GM19023 (cell line): Measurements from ENCODE around the gene ATP6V1B1.
"Not testable (repeated sequence)": the region's sequence is repeated elsewhere in the genome, so short reads cannot be mapped to it uniquely, and the experiment has no call there.

Source experiments
- ATAC-seq: cut with Tn5 transposase; IDR thresholded peaks from one replicate; pipeline ENCODE4 v1.9.1; 2021; ENCODE audit warnings: mild to moderate bottlenecking, moderate library complexity; ENCODE audit not compliant: unreplicated experiment

ATP6V1B1 gene

DNA sequence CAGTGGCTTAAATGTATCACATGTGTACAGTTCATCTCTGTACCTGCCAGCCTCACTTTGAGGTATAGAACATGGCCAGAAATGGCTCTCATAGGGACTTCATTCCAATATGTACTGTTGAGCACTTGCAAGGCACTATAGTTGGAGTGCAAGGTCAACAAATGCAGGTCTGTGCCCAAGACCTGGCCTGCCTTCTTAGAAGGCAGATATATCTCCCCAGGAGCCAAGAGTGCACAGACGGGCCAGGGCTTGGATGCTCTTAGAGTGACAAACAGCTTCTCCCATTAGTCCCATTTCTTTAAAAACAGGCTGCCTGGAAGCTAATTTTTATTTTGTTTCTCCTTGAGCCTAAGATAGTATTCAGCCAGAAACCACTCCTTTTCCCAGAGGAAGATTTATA lies 51.7 kb downstream of the ATP6V1B1 start:
- ATAC-seq, result no peak

DNA sequence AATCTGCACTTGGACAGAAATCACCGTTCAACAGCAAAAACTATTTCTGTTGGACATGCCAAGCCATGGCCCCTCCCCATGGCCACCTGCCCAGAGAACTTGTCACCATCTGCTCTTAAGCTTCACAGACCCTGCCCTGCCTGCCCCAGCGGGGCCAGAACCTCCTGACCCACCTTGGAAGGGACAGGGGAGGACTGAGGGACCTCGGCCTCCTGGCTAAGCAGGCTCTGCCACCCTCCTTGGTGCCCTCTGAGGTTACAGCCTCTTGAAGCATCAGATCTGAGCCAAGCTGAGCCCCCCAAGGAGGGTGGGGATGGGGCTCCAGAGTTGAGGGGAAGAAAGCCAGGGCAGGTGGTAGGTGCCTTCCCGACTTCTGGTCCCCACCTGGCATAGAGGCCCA lies 52.5 kb downstream of the ATP6V1B1 start:
- ATAC-seq, result no peak

DNA sequence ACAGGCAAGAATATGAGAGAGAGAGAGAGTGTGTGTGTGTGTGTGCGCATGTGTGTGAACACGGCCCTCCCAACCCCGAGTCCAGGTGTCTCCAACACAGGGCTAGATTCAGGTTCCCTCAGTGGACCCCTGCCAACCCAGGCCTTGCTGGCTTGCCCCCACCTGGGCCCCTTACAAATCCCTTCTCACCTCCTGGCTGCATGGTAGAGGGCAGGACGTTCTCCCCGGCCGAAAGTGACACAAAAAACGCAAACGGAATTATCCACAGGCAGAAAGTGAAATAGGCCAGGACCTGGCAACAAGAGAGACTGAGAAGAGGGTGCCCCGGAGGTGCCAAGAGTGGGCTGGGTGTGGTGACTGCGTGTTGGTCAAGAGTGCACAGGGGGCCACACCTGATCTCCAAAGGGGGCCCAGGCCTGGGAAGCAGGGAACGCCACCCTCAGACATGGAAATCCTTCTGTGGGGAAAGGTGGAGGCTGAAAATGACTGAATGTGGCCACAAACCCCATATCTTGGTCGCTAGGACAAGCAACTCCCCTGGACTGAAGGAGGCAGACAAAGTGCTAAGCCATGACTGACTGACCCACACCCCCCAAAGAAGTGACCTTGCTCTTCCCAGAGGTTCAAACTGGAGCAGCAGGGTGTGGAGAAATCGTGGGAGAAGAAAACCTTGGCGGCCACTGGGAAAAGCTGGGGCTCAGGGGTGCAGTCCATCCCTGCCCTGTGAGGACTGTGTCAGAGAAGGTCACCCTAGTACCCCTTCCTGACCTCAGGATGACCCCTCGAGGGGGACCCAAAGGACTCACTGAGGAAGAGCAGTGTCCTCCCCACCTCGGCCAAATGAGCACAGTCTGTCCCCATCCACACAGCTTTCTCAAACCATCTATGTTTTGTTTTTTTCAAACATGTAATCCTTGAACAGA lies 53.3 kb downstream of the ATP6V1B1 start:
- ATAC-seq, result no peak

DNA sequence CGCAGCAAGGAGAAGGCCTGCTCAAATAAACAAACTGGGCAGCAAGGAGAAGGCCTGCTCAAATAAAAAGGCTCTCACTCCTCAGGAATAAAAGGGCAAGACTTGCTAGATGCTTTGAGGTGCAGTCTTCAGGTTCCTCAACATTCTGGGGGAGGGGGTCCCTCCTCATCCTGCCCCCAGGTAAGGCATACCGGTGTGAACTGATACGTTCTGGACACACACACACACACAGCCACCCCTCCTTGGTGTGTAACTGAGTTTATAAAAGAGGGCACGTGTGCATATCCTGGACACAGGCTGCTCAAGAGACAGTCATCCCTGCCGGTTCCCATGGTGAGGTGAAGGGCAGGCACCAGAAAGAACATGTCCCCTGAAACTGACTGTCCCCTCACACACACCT lies 54.5 kb downstream of the ATP6V1B1 start:
- no peak for ATAC-seq

DNA sequence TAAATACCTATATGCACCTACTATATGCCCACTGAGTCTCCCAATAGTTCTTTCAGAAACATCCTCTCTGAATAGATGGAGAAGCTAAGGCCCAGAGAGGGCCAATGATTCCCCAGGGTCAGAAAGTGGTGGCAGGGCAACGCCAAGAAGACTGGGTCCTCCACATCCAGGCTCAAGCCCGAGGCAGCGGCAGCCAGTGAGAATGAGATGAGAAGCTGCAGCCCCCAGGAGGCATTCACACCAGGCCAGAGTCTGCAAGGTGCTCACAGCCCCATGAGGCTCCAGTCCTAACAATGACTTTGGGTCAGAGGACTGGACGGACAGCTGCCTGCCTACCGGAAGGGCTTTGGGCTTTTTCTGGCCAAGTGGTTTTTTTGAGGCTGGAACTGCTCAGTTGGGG lies 55.4 kb downstream of the ATP6V1B1 start:
- no peak for ATAC-seq

DNA sequence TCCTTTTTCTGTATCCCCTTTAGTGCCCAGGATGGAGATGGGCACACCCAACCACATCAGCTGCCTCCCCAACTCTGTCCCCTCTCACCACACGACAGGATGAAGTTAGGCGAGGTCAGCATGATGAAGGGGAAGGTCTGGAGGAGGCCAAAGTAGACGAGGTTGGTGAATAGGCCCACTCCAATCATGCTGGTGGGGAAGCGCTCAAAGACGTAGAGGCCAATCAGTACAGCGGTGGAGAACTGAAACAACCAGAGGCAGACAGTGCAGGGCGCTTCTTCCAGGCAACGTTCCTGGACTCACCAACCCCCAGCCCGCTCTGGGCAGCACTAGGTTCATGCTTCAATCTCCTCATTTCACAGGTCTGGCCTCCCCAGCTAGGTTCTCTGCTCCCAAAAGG lies 56.0 kb downstream of the ATP6V1B1 start:
- ATAC-seq, result no peak

DNA sequence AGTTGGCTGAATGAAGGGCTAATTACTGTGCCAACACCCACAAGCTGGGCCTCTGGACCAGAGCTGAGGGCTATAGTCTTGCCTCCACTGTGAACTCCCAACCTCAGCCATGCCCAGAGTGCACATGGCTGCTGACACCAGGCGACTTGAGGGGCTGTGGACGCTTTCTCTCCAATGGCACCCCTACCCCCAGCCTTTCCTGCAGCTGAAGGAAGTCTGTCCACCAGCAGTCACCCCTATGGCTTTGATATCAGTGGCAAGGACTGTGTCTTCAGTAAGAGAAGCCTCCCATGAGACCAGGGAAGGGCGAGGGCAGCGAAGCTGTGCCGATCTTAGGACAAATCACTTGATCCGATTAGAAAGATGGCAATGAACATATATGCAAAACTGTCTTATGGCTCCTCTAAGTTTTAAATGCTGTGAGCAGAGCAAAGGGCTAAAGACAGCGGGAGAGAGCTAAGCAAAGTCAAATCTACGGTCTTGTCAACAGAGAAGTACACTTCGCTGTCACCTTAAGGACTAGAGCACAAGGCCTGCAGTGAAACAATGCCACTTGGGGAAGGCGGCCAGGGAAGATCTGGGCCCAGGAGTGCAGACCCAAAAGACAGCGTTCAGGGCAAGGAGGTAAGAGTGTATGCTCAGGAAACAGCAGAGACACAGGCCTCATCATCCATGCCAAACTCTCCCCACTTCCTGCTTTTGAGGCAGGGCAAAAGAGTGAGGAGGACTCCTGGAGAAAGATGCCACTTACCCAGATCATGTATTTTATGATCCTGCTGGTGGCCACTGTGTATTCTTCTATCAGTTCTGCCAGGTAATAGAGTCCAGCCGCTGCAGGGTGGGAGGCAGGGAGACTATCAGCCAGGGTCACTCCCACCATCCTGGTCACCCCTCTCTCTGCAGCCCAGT lies 57.5 kb downstream of the ATP6V1B1 start:
- no peak for ATAC-seq

DNA sequence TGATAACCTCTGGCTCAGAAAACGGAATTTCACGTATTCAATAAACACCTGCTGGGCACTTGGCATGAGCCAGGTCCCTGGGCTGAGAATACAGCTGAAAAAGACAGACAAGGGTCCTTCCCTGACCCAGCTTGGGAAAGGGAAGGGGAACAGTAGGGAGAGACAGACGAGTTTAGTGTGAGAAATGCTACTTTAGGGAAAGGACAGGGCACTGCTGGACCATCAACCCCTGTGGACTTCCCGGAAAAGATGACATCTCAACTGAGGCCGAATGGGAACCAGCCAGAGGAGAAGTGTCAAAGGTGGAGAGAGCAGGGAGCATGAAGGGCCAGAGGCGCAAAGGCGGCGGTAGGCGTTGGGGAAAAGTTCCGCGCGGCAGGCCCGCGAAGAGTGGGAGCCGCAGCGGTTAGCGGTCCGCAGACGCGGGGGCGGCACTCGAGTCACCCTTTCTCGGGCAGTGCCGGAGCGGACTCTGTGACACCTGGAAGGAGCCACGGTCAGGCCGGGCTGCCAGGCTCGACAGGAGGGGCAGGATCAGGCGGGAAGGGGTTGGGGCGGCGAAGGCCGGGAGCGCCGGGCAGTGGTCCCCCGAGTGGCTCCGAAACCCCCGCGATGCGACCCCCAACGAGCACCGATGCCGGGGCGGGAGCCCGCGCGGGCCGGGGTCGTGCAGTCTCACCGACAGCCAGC lies 58.5 kb downstream of the ATP6V1B1 start:
- ATAC-seq, result peak; percentile 37

DNA sequence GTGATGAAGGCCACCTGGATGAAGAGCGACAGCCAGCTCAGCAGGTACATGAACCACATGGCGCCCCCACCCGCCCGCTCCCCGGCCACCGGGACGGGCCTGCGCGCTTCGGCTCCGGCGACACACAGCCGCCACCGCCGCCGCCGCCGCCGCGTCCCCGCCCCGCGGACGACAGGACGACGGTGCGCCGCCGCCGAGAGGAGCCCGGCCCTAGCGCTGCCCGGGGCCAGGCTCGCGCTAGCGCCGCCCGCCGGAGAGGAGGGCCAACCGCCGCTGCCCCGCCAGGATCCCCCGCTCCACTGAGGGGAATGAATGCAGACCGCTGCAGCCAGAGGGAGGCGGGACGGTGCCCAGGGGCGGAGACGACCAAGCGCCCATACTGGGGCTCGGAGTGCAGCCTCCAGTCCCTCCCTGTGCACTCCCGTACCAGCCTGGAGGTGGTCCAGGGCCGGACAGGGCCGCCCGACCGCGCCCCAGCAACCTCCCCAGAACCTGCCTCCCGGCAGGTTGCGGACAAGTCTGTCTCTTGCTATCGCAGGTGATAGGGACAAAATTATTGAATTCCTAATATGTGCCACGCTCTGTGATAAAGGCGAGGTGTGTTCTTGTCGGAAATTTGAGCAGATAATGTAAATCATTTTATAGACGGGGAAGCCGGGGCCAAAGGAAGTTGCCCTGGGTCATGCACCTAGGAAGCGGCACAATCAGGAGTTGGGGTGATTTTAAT lies 59.2 kb downstream of the ATP6V1B1 start, which contains the start of gene TEX261:
TSS of gene TEX261 (minus strand) at position 175 of the 727 bp plus-strand sequence. CDS start at position 59, 116 bp downstream.
- peak; percentile 93 for ATAC-seq

DNA sequence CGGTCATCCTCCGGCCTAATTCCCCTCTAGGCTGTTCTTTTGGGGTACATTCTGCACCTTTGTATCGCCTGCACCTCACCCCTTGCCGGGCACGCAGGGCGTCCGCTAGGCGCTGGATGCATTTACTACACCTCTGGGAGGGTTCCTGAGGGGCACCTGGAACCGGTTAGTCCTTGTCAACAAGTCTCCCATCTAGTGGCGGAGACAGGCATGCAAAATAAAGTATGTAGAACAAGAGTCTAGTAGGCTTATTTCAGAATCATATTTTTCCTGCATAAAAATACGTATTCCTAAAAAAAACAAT lies 59.7 kb downstream of the ATP6V1B1 start:
- ATAC-seq, result peak; percentile 46

DNA sequence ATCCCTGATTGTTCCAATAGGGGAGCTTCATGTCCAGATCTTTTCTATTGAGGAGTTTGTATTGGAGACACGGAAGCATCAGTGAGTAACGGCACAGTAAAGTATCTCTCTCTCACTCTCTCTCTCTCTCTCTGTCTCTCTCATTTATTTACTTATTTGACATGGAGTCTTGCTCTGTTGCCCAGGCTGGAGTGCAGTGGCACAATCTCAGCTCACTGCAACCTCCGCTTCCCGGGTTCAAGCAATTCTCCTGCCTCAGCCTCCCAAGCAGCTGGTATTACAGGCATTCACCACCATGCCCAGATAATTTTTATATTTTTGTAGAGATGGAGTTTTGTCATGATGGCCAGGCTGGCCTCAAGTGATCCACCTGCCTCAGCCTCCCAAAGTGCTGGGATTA lies 63.2 kb downstream of the ATP6V1B1 start:
- not testable (repeated sequence) for ATAC-seq

DNA sequence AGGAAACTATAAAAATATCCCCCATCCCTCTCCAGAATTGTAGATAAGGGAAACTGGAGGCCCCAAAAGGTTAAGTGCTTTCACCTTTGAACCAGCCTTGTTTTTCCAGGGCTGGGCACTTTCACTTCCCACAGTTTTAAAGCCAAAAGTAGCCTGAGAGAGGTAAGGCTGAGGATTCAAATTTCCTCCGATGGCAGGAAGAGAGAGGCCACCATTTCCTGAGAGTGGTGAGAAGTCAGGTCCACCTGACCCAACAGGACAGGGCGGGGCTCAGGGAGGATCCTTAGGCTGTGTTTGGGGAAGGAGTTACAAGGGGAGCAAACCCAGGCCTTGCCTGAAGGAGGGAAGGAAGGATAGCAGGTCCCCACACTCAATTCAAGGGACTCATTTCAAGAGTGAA lies 63.7 kb downstream of the ATP6V1B1 start:
- ATAC-seq, result no peak

DNA sequence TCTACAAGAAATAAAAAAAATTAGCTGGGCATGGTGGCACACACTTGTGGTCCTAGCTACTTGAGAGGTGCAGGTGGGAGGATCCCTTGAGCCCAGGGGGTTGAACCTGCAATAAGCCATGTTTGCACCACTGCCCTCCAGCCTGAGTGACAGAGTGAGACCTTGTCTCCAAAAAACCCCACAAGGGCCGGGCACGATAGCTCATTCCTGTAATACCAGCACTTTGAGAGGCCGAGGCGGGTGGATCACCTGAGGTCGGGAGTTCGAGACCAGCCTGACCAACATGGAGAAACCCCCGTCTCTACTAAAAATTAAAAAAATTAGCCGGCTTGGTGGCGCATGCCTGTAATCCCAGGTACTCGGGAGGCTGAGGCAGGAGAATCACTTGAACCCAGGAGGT lies 64.2 kb downstream of the ATP6V1B1 start:
- ATAC-seq, result not testable (repeated sequence)

DNA sequence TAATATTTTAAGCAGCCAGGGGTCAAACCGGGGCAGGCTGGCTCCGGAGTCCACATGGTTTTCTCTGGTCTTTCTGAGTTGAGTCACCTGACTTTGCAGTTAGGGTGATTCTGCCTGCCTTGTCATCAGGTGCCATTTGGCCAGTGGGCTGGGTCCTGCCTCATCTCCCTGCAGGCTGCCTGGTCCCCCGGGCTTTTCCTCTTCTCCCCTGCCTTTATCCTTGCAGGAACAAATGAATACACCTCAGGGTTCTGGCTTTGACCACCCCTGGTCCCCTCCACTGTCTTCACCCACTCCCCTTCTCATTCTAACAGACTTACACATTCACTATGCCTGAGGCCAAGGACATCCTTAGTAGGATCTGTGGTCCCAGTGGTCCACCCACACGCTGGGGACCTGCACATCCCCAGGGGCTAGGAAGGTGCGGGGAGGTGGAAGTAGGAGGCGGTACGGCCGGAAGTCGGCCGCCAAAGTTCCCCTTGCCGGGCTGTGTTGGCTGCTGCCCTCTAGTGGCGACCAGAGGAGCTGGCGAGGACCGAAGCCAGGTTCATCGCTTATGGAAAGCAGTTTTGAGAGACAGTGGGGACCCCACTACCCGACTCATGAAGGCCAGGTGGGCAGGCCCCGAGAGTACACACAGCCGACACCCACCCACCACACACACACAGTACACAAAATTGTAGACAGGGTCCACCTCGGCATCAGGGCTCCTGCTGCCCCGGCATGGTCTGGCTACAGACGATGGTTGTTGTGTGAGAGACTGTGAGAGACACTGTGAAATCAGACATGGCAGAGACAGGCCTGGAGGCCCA lies 65.3 kb downstream of the ATP6V1B1 start:
- ATAC-seq, result peak; percentile 93

DNA sequence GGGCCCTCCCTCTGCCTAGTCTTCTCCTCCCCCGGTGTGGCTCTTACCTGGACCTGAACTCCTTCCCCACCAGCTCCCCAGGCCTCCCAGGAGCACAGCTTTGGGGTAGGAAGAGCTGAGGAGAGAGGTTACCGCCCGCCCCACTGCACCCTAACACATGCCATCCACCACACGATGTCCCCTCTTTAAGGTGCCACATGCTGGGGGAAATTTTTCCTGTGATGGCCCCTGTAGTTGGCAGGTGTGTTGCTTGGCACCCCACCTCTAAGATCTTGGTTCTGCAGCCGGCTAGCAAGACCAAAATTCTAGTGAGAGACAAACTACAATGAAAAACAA lies 65.9 kb downstream of the ATP6V1B1 start:
- no peak for ATAC-seq

DNA sequence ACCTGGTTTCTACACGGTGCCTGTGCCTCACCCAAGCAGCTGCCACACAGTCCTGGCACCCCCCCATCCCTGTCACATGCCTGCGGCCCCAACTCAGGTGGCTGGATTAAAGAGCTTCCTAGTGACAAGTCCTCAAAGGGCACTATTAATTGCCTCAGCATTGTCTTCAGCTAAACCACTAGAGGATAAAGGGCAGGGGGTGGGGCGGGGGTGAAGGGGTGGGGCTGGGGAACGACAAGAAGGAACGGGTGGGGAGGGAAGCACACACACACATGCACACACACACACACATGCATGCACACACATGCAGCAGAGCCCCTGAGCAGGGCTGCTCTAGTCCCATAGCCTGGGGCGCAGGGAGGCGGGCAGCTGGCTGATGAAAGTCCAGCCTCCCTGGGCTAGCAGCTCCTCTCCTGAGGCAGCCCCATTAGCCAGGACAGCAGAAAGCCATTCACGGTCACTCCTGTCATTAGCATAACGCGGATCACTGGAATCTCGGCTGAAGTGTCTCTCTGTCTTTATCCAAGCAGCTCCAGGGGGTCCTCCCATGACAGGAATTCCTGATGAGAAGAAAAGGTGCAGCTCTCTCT lies 66.4 kb downstream of the ATP6V1B1 start:
- ATAC-seq, result no peak

DNA sequence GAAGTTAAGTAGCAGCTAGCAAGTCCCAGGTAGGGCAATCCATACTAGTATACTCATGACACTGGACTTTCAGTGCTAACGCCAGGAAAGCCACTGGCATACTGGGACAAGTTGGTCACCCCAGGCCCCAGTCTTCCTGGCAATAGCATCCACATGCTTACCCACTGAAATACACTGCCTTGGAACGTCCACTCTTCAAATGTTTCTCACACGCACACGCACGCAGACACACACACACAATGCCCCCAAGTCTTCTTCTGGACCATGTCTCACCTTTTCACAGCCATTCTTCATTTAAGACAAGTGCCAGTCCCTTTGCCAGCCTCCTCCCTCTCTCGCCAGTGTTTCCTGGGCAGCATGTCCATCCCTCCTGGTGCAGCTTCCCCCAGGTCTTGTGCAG lies 67.7 kb downstream of the ATP6V1B1 start:
- ATAC-seq, result no peak

DNA sequence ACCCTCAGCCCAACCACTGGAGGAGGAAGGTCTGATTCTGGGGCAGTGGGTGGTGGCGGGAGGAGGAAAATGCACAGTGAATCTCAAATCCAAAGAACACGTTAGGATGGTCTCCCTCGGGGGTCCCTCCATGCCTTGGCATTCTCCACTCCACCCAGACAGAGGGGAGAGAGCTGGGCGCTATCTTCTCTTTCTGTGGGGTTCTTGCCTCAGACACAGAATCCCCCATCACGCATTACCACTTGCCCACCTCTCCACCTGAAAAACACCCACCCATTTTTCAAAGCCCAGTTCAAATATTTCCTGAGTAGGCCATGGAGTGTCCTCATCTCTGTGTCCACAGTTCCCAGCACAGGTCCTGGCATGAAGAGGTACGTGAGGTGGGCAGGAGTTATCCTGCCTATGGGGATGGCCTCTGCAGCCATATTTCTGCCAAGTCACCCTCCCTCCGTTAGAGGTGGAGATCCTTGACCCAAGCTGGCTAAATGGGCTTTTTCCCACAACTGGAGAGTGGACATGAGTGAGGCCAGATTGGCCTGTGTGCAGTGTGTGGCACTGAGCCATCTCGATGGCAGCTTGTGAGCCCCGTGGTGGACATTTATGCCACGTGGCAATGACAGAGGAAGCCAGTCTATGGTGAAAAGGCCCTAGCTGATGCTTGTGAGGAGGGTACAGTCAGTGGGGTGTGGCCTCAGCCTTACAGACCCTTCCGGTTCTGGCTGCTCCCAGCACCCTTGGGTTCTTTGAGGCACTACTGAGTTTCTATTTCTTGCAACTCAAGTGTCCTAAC lies 68.5 kb downstream of the ATP6V1B1 start:
- no peak for ATAC-seq

DNA sequence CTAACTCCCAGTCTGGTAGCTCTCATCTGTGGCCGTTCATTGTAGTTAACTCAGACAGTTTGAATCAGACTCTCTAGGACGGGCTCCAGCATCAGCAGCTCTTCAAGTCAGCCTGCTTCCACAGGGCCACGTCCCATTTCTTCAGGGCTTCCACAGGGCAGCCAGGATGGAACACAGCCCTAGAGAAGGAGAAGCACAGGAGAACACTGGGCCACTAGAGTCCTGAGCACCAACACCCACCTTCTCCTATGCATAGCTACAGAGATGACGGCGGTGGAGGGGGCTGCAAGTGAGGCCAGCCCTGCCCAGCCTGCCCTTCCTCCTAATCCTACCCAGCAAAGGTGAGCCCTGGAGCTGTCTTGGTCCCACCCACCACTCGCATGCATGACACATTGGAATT lies 69.2 kb downstream of the ATP6V1B1 start:
- ATAC-seq, result no peak
